ENCODE results near the gene KCNMA1. TPM values are rescaled to one million over a fixed set of nuclear protein-coding genes. Genes with fewer than 3 reads are reported as not detected.

The KCNMA1 gene
- total RNA-seq, 1 donor from 2014 or later = 41.3 TPM

GRCh38 chr10:77498210-77498609 lies 139.4 kb downstream of the KCNMA1 start:
- Histone ChIP-seq H3K9me3 (no peaks in the 10 kb centered on the region), H3K27me3 (ENCODE audit: low read depth) (no peaks in the 10 kb centered on the region), H3K4me1 (no peaks in the 10 kb centered on the region), H3K36me3 (no peaks in the 10 kb centered on the region), H3K4me3 (no peak overlapping the region), H3K27ac (no peak overlapping the region)
- no peak for TF ChIP-seq CTCF (IDR thresholded peaks at IDR 0.05)
- peak in 1 of 2 donors; percentile 31 for ATAC-seq
- intact Hi-C loops (cut with DNase I) = loop anchor here (10.0 kb wide), 1 partner anchor 137 kb away; the partner anchor contains the start of gene KCNMA1
- no peak for DNase-seq

- intact Hi-C loops (cut with DNase I) = loop anchor here (10.0 kb wide), 1 partner anchor 137 kb away; the partner anchor contains the start of gene KCNMA1
- Histone ChIP-seq H3K4me3 (no peak overlapping the region), H3K36me3 (no peaks in the 10 kb centered on the region), H3K27me3 (ENCODE audit: low read depth) (no peaks in the 10 kb centered on the region), H3K4me1 (no peaks in the 10 kb centered on the region), H3K9me3 (no peaks in the 10 kb centered on the region), H3K27ac (no peak overlapping the region)
- DNase-seq = no peak
- TF ChIP-seq CTCF (IDR thresholded peaks at IDR 0.05) = no peak
- ATAC-seq = no peak
Observed at GRCh38 chr10:77497748-77498147, 139.9 kb downstream of the KCNMA1 start.

DNA sequence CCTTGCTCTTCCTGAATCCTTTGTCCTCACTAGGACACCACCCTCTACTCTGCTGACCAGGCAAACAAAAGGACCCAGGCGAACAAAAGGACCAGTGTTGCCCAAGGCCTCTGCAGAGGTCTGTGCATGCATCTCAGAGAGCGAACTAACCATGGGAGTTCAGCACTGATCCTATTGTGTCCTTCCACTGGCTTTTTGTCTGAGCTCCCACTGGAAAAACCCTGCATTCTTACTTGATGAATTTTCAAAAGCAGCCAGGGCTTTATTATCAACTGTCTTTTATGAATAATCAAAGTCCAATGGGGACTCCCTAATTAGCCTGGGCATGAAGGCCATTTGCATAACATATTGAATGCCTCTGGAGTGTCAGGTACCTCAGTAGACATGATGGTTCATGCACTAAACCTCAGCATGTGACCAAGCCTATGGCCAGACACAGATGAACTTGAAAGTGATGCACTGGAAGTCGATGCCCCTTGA lies 140.6 kb downstream of the KCNMA1 start:
- DNase-seq (no peak), ATAC-seq (no peak)
- Histone ChIP-seq H3K27ac (no peak overlapping the region), H3K4me3 (no peak overlapping the region), H3K4me1 (no peaks in the 10 kb centered on the region), H3K36me3 (no peaks in the 10 kb centered on the region), H3K9me3 (no peaks in the 10 kb centered on the region), H3K27me3 (ENCODE audit: low read depth) (no peaks in the 10 kb centered on the region)
- intact Hi-C loops (cut with DNase I) = loop anchor here (10.0 kb wide), 1 partner anchor 138 kb away; the partner anchor contains the start of gene KCNMA1
- TF ChIP-seq CTCF (IDR thresholded peaks at IDR 0.05) = no peak

- Histone ChIP-seq H3K4me3 (no peak overlapping the region), H3K9me3 (no peaks in the 10 kb centered on the region), H3K27ac (no peak overlapping the region), H3K4me1 (no peaks in the 10 kb centered on the region), H3K27me3 (ENCODE audit: low read depth) (no peaks in the 10 kb centered on the region), H3K36me3 (no peaks in the 10 kb centered on the region)
- no peak for TF ChIP-seq CTCF (IDR thresholded peaks at IDR 0.05)
- intact Hi-C loops (cut with DNase I) = loop anchor here (10.0 kb wide), 1 partner anchor 140 kb away; the partner anchor contains the start of gene KCNMA1
- DNase-seq (no peak), ATAC-seq (no peak)
Observed at GRCh38 chr10:77494756-77495541, 142.7 kb downstream of the KCNMA1 start.

GRCh38 chr10:77494327-77494726 lies 143.3 kb downstream of the KCNMA1 start:
- Histone ChIP-seq H3K9me3 (no peaks in the 10 kb centered on the region), H3K27ac (no peak overlapping the region), H3K4me1 (no peaks in the 10 kb centered on the region), H3K27me3 (ENCODE audit: low read depth) (no peaks in the 10 kb centered on the region), H3K4me3 (no peak overlapping the region), H3K36me3 (no peaks in the 10 kb centered on the region)
- ATAC-seq = no peak
- DNase-seq = no peak
- intact Hi-C loops (cut with DNase I) = loop anchor here (10.0 kb wide), 1 partner anchor 140 kb away; the partner anchor contains the start of gene KCNMA1
- no peak for TF ChIP-seq CTCF (IDR thresholded peaks at IDR 0.05)
